HG03025 (cell line): ENCODE results near the gene NPAS3.

Experiments used
- ATAC-seq: cut with Tn5 transposase; IDR thresholded peaks from one replicate; pipeline ENCODE4 v1.9.1; 2021; ENCODE audit warnings: mild to moderate bottlenecking, moderate library complexity; ENCODE audit not compliant: unreplicated experiment, low FRiP score

The NPAS3 gene

DNA sequence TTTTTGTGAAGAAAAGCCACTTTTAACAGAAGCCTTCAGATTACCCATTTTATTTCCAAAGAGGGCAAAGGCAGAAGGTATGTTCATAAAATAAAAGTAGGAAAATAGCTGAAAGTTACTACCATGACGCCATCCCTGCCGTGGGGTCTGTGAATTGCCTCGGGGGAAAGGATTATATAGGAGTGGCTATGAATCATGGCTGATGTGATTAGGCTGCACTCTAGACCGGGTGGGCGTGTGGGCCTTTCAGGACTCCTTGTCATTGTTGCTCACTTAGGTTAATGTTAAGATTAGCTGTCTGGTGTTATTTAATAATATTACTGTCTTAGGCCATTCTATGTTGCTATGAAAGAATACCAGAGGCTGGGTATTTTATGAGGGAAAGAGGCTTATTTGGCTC is 816.7 kb downstream of the NPAS3 start:
- no peak for ATAC-seq

DNA sequence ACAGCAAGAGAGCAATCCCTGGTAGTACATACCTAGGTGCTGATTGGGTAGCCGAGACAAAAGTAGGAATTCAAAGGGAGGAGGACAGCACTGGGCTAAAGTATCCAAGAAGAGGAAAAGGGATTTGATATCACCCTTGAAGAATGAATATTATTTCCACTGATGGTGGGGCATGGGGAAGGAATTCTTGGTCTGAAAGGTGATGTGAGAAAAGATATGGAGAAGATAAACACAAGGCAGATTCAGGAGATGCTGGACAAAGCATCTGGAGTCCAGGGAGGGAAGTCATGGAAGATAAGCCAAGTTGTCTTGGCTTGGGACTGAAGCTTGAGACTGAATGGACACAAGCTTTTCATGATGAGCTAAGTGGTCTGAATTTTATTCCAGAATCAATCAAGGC is 818.2 kb downstream of the NPAS3 start:
- ATAC-seq, result no peak

DNA sequence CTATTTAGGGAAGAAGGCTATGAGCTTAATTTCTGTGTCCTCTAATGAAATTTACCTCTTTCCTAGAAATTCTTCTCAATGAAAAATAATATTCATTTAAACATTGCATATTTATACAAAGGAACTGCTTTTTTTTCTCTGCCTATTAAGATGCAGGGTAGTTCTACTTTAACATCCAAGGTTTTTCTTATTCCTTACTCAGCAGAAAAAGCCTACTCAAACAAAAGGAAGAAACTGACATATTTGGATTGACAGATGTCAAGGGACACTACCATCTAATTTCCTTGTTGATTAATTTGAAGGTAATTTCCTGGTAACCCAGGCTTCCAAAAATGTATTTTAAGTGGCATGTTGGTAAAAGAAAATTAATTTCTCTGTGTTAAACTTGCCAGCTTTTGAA is 819.9 kb downstream of the NPAS3 start:
- ATAC-seq, result no peak

DNA sequence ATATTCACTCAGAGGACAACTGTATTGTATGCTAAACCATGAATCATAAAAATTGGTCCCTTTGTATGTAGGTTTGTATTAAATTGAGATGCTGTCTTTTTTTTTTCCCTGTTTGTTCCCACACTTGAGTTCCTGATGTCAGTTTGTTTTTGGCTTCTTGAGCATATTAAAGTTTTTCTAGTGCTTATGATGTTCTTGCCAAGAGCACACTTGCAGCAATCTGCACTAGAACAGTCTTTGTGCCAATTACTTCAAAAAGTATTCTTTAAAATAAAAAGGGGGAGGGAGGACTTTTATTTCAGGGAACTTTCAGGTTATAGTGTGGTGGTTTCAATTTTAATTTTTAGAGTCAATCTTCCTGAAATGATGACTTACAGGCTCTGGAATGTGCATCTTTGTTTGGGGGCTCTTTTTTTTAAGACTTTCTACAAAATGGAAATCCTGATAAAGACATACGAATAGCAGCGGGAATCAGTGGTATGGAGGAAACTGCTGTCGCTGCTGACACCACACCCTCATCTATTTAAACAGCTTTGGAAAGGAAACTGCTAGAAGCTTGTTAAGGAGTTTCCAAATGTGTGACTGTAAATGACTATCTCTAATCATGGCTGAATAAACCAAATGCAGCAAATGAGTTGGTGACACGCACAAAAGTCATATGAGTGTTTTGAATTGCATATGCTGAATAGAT is 823.6 kb downstream of the NPAS3 start:
- ATAC-seq, result no peak

DNA sequence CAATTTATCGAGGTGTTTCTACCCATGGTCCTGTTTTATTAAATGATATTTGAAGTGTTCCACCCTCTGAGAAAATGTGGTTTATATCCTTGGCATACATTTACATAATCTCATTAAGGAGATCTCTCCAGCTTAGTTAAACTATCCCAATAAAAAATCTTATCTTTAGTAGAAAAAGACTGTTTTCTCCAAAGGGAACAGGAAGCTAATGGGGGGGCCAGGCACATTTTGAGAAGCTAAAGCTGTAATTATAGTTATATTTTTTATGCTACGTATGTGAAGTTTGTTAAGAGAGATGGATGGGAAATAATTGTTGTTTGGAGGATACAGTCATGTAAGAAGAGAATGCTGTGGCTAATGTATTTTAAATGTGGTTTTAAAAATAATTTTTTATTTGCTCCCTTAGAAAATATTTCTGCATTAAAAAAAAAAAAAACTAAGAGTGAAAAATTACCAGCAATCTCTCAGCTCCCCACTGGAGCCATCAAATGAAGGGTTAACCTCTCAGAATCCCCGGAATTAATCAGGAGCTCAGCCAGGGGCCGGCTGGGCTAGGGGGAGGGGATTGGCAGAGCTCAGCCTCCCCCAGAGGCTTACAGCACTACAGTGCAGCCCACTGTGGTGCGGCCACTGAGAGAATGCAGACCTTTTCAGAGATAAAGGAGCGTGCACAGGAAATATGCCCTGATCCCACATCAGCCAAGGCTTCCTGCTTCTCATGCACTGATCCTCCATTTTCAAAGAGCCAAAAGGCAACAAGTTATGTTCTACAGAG is 826.4 kb downstream of the NPAS3 start:
- ATAC-seq, result no peak

DNA sequence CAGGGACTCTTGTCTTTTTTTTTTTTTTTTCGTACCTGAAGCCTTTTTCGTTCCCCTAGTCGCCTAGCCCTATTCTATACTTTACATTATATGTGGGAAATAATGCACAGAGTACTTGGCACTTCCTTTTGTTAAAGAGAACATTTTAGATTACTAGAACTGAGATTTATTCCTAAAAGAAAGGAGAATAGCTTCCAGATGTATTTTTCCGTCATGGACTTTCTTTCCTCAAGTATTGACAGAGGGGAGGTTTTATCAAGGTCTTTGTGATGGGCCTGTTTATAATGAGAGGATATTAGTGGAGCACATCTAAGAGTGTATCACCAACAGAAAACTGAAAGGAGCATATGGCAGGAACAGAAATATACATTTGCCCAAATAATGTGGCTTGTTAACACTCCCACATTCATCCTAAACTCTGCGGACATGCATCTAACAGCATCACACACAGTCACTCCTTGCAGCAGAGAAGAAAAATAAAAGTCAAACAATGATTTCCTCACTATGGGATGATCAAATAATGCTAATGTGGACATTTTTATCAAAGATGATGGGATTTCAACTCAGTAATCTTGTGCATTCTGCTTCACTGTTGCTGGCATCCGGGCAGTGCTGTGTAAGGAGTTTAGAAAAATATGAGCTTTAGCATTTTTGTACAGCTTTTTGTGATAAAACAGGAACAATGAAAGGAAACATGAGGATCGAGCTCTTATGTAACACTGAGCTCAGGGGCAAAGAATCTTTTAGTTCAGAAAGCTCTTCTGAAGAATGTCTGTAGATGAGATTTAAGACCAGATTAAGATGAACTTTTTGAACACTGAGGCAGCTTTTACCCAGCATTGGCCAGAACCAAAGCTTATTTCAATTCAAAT is 829.1 kb downstream of the NPAS3 start:
- no peak for ATAC-seq

DNA sequence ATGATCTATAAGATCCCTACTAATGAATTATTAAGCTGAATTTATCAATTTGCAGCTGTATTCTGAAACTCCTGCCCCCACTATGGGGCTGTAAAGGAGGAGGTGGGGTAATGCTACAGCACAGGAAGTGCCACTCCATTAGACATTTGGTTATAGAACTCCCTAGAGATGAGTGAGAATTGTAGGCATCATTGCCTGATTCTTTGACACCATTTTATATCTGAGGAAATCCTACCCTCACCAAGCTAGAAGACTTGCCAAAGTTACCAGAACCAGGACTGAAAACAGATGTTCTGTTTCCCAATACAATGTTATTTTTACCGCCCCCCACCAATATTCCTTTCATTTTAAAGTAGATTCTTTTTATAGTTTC is 829.8 kb downstream of the NPAS3 start:
- ATAC-seq, result no peak

DNA sequence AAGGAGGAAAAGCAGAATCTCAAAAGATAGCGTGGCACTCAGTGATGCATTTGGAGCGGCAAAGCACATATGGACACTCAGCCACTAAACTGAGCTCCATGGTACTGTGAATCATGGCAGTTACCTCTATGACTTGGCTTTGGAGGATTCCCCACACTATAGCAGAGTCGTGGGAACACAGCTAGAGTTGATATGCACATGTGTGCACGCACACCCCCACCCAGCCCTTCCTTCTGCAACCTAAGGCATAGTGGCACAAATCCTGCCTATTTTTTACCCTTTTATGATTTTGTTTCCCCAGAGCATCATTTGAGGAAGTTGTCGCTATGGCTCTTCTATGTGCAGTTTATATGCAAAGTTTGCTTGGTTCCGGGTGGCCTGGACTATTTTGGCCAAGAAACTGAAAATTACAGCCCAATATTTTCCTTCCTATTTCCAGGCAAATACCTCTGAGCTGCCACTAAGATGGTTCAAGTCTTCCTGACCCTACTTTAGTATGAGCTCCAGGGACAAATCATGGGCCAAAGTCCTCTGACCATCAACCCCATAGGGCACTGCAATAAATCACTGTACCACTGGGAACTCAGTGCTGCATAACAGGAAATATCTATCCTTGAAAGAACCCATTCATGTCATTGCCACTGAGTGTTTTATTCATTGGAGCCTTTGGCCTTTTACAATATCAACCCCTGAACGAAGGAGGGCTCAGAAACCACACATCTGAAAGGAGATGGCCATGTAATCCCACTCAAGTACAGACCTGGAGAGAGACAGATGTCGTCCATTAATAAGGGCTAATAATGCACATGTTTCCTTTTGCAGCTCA is 834.7 kb downstream of the NPAS3 start:
- ATAC-seq, result no peak

DNA sequence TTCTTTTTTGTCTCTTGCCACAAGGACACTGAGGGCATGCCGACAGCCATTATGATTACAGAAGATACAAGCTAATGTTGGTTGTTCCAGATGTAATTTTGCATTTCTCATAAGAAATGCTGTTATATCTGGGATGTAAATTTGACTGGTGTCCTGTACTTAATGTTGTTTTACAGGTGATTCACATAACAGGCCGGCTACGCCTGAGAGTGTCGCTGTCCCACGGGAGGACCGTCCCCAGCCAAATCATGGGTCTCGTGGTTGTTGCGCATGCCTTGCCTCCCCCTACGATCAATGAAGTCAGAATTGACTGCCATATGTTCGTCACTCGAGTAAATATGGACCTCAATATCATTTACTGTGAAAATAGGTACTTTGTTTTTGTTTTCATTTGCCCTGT is 835.5 kb downstream of the NPAS3 start:
- no peak for ATAC-seq

DNA sequence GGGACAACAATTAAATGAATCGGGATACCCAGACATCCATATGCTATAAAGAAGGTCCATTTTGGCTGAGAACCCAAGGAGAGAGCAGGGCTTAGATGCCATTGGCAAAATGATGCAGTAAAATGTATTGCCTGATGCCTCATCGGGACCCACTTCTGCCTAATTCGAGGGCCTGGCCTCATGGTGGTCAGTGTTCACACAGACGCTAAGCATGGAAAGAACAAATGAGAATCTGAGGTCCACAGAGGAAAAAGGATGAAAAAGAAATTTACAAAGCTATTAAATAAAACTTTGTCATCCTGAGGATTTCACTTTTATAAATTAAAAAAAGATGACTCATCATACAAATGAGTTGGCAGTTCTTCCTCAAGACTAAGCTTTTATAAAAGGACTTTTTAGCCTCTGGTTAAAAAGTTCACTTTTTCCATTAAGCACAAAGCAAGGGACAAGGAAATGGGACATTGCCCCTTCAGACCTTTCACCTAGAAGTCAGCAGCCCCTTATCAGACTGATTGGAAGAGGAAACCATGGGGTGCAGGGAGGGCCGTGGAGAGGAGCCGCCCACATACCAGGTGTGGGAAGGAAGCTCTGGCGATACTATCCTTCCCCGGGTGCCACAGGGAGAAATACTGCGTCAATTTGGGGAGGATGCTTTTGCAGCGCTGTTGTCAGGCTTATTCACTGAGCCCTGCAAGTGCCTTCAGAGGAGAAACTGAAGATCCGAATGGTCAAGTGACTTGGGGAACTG is 836.2 kb downstream of the NPAS3 start:
- ATAC-seq, result no peak

DNA sequence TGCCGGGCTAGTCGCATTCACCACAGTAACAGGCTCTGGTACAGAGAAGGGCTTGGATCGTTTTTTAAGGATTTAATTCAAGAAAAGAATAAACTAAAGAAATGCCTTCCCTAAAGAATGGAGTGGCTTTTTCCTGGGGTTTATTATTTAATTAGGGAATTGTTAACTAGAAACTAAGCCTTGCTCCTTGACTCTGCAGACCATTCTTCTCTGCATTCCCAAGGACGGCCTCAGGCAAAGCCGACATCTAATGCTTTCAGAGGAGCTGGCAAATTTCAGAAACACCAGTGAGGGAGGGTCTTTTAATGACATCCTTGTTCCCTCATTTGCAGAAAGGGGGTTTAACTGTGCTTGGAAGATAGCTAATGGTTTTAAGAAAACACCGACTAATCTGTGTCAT is 838.2 kb downstream of the NPAS3 start:
- no peak for ATAC-seq

DNA sequence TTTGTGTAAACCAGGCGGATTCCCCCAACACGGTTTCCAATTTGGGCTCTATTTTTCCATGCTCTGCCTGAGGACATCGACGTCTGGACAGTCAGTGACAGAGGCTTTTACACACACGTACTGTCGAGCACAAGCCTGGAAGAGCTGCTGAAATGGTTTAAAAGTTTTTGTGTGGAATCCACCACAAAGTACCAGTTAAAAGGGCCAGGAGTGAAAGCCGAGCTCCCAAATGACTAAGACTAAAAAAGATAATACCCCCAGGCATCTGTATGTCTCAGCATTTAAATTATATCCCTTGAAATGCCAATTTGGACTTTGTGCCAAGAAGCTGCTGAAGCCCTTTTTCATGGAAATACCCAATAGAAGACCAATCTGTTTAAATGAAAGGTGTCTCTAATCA is 839.0 kb downstream of the NPAS3 start:
- ATAC-seq, result no peak

DNA sequence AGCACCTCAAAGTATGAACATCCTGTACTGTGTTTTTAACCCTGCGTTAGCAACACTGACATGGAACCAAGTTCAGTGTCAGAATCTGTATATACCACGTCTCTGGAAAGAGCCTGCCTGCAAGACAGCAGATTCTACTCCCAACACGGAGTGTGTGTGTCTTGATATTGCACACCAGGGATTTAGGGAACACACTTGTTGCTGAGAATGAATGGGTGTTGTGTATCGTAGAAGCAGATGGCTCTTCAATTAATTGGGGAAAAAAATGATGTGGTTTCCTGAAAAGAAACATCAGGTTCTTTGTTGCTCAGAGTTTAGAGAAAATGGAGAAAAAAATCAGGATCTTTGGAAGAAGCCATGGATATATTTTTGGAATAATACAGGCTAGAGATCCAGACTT is 841.4 kb downstream of the NPAS3 start:
- no peak for ATAC-seq

DNA sequence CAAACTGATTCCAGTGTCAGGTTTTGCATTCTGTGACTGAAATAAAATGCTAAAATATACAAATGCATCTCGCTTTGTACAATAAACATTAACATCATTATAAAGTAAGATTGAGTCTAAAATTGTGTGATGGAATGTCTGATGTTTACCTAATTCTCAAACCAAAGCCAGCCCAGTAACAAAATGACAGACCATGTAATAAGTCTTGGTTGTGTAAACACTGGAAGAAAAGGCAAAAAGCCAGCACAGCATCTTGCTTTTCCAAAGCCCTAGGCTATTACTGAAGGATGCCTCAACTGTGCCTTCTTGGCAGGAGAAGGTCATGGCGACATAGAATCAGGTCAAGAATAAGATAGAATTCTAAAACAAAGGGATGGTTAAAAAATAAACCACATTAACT is 842.6 kb downstream of the NPAS3 start:
- no peak for ATAC-seq

DNA sequence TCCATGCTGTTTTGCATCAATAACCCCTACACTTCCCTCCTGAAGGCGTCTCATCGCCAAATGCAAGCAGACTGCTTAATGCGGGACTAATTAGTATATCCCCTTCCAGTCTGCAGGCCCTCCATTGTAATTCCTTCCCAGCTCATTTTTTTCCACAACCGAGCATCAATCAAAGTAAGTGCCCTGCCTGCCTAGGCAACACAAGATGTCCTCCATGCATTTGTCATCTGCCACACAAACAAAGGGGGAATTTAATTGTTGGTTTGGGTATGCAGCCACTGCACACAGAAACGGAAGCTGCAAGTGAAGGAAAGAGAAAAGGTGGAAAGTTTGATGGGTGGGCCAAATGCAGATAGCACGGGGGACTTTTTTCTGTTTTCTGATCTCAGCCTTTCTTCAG is 844.2 kb downstream of the NPAS3 start:
- ATAC-seq, result no peak

DNA sequence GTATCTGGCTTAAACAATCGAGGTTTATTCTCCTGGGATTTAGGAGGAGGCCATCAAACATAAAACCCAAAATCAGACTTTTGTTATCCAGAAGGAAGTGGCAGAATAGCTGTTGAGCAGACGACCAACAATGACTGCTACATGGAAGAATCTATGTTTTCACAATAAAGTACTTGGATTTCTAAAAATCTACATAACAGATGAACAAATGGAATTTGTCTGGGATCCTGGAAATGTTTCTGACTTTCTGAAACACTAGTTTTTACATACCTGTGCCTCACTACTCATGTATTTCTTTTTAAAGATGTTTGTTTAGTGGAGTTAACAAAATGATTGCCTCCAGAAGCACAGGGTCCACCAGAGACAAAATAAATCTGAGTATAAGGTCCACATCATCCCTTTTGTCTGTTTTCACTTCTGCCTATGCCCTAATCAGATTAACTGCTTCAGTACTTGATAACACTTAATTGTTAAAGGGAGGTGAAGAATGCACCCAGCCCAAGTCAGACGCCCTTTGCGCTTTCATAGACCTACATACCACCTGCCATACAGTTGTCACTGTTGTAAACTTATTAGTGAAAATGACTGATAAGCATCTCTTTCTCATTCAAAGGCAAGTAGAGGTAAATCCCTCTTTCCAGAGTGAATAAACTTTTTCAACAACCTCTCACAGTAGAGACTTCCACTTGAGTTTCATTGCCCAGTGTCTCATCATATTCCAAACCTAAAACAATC is 847.6 kb downstream of the NPAS3 start:
- no peak for ATAC-seq

DNA sequence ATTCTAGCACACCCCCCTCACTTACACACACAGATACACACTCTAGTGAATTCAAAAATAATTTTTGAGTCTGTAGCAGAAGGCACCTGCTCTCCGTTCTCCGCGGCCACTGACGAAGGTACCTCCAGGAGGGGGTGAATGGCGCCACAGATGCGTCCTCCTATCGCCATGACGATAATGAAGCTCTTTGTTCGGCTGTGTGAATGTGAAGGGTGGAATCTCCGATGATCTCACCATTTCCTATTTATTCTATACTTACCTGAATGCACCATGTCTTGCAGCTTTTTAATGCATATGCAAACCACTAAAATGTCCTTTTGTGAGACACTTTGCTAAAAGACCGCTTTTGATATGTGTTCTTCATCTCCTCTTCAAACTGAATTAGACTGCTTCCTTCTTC is 849.5 kb downstream of the NPAS3 start:
- ATAC-seq, result no peak

DNA sequence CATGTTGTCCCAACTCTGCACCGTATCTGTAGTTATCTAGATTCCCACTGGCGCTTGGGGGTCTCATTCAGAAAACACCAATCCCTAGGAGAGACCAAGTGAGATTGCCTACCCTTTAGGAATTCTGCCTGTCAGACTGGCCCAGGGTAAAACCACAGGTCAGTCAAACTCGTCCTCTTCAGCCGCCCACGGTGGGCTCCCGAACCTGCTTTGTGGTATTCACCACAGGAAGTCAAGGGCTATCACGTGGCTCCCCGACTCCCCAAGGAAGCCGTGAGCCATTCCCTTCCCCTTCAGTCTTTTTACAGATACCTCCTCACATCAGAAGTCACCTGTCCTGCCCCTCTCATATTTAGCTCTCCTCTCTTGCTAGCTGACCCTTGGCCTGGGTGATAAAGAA is 852.3 kb downstream of the NPAS3 start:
- no peak for ATAC-seq

DNA sequence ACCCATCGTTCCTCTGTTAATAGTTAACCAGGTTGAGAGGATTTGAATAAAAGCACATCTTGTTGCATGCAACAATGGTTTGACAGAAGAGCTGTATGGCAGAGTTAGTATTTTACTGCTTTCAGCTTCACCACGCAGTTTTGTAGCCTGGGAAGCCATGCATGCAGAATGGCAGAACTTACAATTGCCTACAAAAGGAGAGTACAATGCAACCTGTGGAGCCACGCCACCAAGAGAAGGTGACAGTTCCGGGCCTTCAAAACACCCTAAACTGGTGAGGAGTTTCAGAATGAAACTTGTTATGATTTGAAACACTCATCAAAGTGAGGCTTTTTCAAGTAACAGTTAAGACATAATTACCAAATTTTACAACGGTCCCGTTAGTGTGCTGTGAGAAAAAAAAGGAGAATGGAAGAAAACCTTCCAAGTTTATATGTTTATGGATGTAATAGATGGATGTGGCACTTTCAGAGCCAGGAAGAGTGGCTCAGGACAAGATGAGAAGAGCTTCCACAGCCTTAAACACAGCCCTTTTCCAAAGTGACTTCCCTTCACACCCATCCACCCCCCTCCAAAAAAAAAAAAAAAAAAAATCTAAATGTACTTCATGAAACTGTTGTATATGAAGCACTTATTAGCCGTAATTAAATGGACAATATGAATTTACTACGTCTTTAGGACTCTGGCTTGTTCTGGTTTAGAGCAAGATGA is 853.5 kb downstream of the NPAS3 start:
- ATAC-seq, result peak; percentile 54
